ENCODE data around the gene ALOXE3.

ALOXE3 gene

DNA sequence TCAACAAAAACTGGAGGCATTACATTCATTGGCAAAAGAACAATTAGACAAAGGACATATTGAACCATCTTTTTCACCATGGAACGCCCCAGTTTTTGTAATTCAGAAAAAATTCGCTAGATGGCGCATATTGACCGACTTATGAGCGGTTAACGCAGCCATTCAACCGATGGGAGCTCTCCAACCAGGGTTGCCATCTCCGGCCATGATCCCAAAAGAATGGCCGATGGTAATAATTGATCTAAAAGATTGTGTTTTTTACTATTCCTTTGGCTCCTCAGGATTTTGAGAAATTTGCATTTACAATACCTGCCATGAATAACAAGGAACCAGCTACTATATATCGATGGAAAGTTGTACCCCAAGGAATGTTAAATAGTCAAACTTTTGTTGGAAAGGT, 58.0 kb downstream of the ALOXE3 start:
- peak; percentile 44 to 79 for DNase-seq (ENCODE audit: low read depth in 1 of 2, low spot score in 1 of 2)
- TF ChIP-seq JUND (IDR thresholded peaks at IDR 0.05; ENCODE audit: low read depth): no peak
- in situ Hi-C loops (cut with HindIII; ENCODE audit: low pct_unique_long_range_greater_than_20kb, low sequenced_read_pairs): no loop called here

GRCh38 chr17:8059131-8059530, 59.2 kb downstream of the ALOXE3 start:
- no peak for TF ChIP-seq JUND (IDR thresholded peaks at IDR 0.05; ENCODE audit: low read depth)
- in situ Hi-C loops (cut with HindIII; ENCODE audit: low pct_unique_long_range_greater_than_20kb, low sequenced_read_pairs): no loop called here
- no peak for DNase-seq (ENCODE audit: low read depth in 1 of 2, low spot score in 1 of 2)

DNA sequence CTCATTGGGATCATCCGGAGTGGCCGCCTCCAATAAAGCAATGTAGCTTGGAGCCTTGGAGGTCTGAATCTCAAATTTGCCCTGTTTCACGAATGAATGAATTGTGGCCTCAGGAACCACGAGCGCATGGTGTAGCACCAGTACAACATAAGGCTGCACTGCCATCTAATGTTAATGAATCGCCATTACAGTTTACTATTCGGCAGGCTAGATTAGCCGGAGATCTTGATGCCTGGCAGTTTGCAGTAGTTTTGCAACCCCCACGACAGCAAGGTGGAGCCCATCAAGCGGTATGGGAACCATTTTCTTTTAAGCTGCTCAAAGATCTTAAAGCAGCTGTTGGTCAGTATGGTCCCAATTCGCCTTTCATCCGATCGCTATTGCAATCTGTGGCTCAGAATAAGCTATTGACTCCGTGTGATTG, 60.6 kb downstream of the ALOXE3 start:
- in situ Hi-C loops (cut with HindIII; ENCODE audit: low pct_unique_long_range_greater_than_20kb, low sequenced_read_pairs): no loop called here
- no peak for TF ChIP-seq JUND (IDR thresholded peaks at IDR 0.05; ENCODE audit: low read depth)
- DNase-seq (ENCODE audit: low read depth in 1 of 2, low spot score in 1 of 2): peak; percentile 52 to 70

DNA sequence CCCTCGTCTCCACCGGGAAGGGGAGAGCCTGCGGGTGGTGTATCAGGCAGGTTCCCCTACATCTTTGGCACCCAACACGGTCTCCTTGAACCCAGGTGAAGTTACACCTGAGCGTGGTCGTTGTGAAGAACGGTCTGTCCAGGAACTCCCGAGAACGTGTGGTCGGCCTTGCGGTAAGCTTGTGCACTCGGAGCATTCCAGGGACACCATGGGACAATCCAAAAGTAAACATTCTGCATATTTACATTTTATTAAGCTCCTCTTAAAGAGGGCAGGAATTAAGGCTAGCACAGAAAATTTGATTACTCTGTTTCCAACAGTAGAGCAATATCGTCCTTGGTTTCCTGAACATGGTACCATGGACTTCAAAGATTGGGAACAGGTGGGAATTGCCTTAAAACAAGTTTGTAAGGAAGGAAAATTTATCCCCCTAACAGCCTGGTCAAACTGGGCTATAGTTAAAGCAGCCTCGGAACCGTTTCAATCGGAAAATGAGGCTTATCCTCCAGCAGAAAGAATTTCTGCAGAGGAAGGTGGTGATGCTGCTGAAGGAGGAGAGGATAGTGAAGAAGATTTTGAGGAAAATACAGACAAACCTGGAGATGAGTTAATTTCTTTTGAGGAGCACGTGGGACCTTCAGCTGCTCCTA, 61.2 kb downstream of the ALOXE3 start:
- DNase-seq (ENCODE audit: low read depth in 1 of 2, low spot score in 1 of 2): peak in 1 of 2 experiments; percentile 51
- in situ Hi-C loops (cut with HindIII; ENCODE audit: low pct_unique_long_range_greater_than_20kb, low sequenced_read_pairs): no loop called here
- TF ChIP-seq JUND (IDR thresholded peaks at IDR 0.05; ENCODE audit: low read depth): no peak

GRCh38 chr17:8056232-8056975, 61.9 kb downstream of the ALOXE3 start:
- in situ Hi-C loops (cut with HindIII; ENCODE audit: low pct_unique_long_range_greater_than_20kb, low sequenced_read_pairs): no loop called here
- DNase-seq (ENCODE audit: low read depth in 1 of 2, low spot score in 1 of 2): peak in 1 of 2 experiments; percentile 44
- no peak for TF ChIP-seq JUND (IDR thresholded peaks at IDR 0.05; ENCODE audit: low read depth)

DNA sequence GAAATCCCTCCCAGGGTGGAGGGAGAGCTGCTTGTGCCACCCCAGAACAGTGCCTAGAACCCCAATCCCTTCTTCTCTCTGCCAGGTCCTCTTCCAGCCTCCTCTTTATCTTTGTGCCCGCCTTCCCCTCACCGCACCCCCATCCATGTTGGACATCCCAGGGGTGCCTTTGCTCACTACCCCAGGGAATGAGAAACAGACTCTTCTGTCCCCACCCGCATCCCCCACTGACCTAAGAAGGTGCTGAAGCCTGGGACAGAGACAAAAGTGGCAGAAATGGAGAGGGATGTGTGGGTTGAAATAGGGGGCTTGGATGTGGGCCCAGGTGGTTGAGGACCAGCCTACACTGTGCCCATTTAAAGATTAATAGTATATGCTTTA, 62.5 kb downstream of the ALOXE3 start:
- TF ChIP-seq JUND (IDR thresholded peaks at IDR 0.05; ENCODE audit: low read depth): no peak
- no peak for DNase-seq (ENCODE audit: low read depth in 1 of 2, low spot score in 1 of 2)
- in situ Hi-C loops (cut with HindIII; ENCODE audit: low pct_unique_long_range_greater_than_20kb, low sequenced_read_pairs): no loop called here

DNA sequence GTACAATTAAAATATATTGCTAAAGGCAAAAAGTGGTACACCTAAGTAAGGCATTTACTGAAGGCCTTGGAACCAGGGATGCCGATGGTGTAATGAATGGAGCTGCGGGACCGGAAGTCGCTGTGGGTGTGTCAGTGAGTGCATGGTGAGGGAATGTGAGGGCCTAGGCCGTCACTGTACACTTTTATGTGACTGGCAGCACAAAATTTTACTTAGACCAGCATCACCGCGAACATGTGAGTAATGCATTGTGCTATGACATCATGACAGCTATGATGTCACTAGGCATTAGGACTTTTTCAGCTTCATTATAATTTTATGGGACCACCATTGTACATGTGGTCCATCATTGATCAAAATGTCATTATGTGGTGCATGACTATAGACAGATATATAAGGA, 64.7 kb downstream of the ALOXE3 start:
- no peak for DNase-seq (ENCODE audit: low read depth in 1 of 2, low spot score in 1 of 2)
- TF ChIP-seq JUND (IDR thresholded peaks at IDR 0.05; ENCODE audit: low read depth): no peak
- in situ Hi-C loops (cut with HindIII; ENCODE audit: low pct_unique_long_range_greater_than_20kb, low sequenced_read_pairs): no loop called here

DNA sequence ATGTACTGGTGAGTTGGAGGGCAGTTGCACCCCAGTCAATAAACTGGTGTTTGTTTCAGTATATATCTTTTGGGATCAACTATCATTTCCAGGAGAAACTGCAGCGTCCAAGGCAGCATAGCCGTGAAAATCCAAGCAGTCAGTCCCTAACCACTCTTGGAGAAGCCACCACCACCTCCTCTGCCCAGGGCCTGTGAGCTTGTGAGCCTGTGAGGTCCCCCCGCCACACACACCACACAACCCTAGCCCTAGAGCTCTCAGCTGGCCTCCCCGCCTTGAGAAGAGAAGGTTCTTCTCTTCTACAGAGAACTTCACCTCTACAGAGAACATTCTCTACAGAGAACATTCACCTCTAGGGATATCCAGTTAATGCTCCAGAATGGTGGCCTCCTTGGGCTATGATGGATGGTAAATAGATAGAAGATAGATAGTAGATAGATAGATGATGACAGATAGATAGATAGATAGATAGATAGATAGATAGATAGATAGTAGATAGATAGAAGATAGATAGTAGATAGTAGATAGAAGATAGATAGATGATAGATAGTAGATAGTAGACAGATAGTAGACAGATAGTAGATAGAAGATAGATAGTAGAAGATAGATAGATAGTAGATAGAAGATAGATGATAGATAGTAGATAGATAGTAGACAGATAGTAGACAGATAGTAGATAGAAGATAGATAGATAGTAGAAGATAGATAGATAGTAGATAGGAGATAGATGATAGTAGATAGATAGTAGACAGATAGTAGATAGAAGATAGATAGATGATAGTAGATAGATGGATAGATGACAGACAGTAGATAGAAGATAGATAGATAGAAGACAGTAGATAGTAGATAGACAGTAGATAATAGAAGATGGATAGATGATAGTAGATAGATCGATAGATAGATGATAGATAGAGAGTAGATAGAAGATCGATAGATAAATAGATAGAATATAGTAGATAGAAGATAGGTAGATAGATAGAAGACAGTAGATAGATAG, 65.8 kb downstream of the ALOXE3 start:
- DNase-seq (ENCODE audit: low read depth in 1 of 2, low spot score in 1 of 2): no peak
- no peak for TF ChIP-seq JUND (IDR thresholded peaks at IDR 0.05; ENCODE audit: low read depth)
- in situ Hi-C loops (cut with HindIII; ENCODE audit: low pct_unique_long_range_greater_than_20kb, low sequenced_read_pairs): no loop called here

GRCh38 chr17:8051831-8052230, 66.5 kb downstream of the ALOXE3 start:
- no peak for DNase-seq (ENCODE audit: low read depth in 1 of 2, low spot score in 1 of 2)
- no peak for TF ChIP-seq JUND (IDR thresholded peaks at IDR 0.05; ENCODE audit: low read depth)
- in situ Hi-C loops (cut with HindIII; ENCODE audit: low pct_unique_long_range_greater_than_20kb, low sequenced_read_pairs): no loop called here

DNA sequence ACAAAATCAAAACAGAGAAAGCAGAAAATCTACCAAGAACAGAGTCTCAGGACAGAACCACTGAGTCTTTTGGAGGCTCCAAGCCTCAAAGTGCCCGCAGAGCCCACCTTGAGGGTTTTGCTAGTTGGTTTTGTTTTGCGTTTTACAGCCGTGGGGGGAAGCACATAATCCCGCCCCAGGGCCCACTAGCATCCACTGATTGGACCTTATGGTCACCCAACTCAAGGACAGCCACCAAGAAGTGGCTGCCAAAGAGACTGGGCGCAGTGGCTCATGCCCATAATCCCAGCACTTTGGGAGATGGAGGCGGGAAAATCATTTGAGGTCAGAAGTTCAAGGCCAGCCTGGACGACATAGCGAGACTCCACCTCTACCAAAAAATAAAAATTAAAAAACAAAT, 69.6 kb downstream of the ALOXE3 start:
- DNase-seq (ENCODE audit: low read depth in 1 of 2, low spot score in 1 of 2): no peak
- no peak for TF ChIP-seq JUND (IDR thresholded peaks at IDR 0.05; ENCODE audit: low read depth)
- in situ Hi-C loops (cut with HindIII; ENCODE audit: low pct_unique_long_range_greater_than_20kb, low sequenced_read_pairs): no loop called here

- no peak for DNase-seq (ENCODE audit: low read depth in 1 of 2, low spot score in 1 of 2)
- in situ Hi-C loops (cut with HindIII; ENCODE audit: low pct_unique_long_range_greater_than_20kb, low sequenced_read_pairs): no loop called here
- TF ChIP-seq JUND (IDR thresholded peaks at IDR 0.05; ENCODE audit: low read depth): no peak
These were observed 70.1 kb downstream of the ALOXE3 start for GRCh38 chr17:8048236-8048635.

- TF ChIP-seq JUND (IDR thresholded peaks at IDR 0.05; ENCODE audit: low read depth): no peak
- DNase-seq (ENCODE audit: low read depth in 1 of 2, low spot score in 1 of 2): no peak
- in situ Hi-C loops (cut with HindIII; ENCODE audit: low pct_unique_long_range_greater_than_20kb, low sequenced_read_pairs): no loop called here
These were observed 70.6 kb downstream of the ALOXE3 start for GRCh38 chr17:8047769-8048110.
